Glutamatergic neuron (in vitro differentiated cells): ENCODE results near the gene RCC1. TPM values are rescaled to one million over a fixed set of nuclear protein-coding genes. Genes with fewer than 3 reads are reported as not detected.

ENCODE experiments used
- DNase-seq: peaks from one replicate; pipeline ENCODE4 v3.0.0; 2022
- H3K27ac Mint-ChIP-seq: one replicate; pipeline ENCODE4 v1.8.0; 2020; ENCODE audit warnings: mild to moderate bottlenecking, mixed read lengths, inconsistent platforms; ENCODE audit not compliant: unreplicated experiment
- H3K27me3 Mint-ChIP-seq: one replicate; pipeline ENCODE4 v1.8.0; 2020; ENCODE audit warnings: mild to moderate bottlenecking, moderate library complexity, mixed read lengths, inconsistent platforms; ENCODE audit not compliant: unreplicated experiment
- H3K36me3 Mint-ChIP-seq: one replicate; pipeline ENCODE4 v1.8.0; 2020; ENCODE audit warnings: mild to moderate bottlenecking, mixed read lengths, inconsistent platforms; ENCODE audit not compliant: unreplicated experiment
- H3K4me1 Mint-ChIP-seq: one replicate; pipeline ENCODE4 v1.8.0; 2020; ENCODE audit warnings: mild to moderate bottlenecking, low read depth, mixed read lengths, inconsistent platforms; ENCODE audit not compliant: unreplicated experiment
- H3K4me3 Mint-ChIP-seq: one replicate; pipeline ENCODE4 v1.8.0; 2020; ENCODE audit warnings: mild to moderate bottlenecking, mixed read lengths, inconsistent platforms; ENCODE audit not compliant: unreplicated experiment
- H3K9me3 Mint-ChIP-seq: one replicate; pipeline ENCODE4 v1.8.0; 2020; ENCODE audit warnings: mild to moderate bottlenecking, moderate library complexity, mixed read lengths, inconsistent platforms; ENCODE audit not compliant: unreplicated experiment
- total RNA-seq: library from RNA; stranded (reverse); fragmentation: NEBNext Ultra II Directional; extraction: Animal tissue kit (Norgen Biotek cat#: 25700); gene quantifications from one replicate; pipeline ENCODE4 v1.2.1, GENCODE V29; 2021; ENCODE audit not compliant: unreplicated experiment
- TF ChIP-seq, protein P1 (sequence below): fragments of 200-600 bp; sonication (generic); IDR thresholded peaks from one replicate; pipeline ENCODE4 v1.5.0; 2021; ENCODE audit not compliant: partially characterized antibody, unreplicated experiment

Gene RCC1
- total RNA-seq, 1 donor from 2014 or later = 12.3 TPM

DNA sequence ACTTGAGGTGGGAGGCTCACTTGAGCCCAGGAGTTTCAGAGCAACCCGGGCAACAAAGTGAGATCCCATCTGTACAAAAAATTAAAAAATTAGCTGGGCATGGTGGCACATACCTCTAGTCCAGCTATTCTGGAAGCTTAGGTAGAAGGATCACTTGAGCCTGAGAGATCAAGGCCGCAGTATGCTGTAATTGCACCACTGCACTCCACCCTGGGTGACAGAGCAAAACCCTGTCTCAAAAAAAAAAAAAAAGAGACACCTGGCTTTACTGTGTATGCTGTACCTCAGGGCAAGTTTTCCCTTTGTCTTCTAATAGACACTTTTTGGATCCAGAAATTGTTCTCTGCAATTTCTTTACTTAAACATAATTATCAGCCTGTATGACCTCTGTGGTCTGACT lies 23.1 kb upstream of the RCC1 start:
- H3K9me3 Mint-ChIP-seq = no peaks in the 10 kb centered on the region
- no peaks in the 10 kb centered on the region for H3K4me1 Mint-ChIP-seq
- H3K36me3 Mint-ChIP-seq = no peaks in the 10 kb centered on the region

DNA sequence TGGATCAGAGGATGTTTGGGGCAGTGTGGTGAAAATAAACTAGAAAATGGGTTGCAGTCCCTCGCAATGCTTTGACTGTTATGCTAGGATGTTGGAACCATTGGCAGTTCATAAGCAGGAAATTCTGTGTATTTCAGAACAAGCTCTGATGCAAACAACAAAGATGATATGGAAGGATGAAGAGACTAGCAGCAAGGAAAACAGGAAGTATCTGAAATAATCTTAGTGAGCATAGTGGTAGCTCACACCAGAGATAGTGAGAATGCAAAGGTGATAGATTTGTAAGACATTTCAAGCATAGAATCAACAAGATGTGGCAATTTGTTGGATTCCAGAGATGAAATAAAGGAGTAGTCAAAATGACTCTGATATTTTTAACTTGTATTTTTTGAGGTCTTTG lies 11.1 kb upstream of the RCC1 start:
- Mint-ChIP-seq H3K36me3 (no peaks in the 10 kb centered on the region), H3K27ac (no peak overlapping the region)

More for the DNA sequence above, 23.1 kb upstream of the RCC1 start:
- Mint-ChIP-seq H3K27me3 (no peaks in the 10 kb centered on the region), H3K27ac (no peak overlapping the region), H3K4me3 (no peak overlapping the region)
- DNase-seq = no peak
- TF ChIP-seq, protein P1, sequence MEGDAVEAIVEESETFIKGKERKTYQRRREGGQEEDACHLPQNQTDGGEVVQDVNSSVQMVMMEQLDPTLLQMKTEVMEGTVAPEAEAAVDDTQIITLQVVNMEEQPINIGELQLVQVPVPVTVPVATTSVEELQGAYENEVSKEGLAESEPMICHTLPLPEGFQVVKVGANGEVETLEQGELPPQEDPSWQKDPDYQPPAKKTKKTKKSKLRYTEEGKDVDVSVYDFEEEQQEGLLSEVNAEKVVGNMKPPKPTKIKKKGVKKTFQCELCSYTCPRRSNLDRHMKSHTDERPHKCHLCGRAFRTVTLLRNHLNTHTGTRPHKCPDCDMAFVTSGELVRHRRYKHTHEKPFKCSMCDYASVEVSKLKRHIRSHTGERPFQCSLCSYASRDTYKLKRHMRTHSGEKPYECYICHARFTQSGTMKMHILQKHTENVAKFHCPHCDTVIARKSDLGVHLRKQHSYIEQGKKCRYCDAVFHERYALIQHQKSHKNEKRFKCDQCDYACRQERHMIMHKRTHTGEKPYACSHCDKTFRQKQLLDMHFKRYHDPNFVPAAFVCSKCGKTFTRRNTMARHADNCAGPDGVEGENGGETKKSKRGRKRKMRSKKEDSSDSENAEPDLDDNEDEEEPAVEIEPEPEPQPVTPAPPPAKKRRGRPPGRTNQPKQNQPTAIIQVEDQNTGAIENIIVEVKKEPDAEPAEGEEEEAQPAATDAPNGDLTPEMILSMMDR = no peak

DNA sequence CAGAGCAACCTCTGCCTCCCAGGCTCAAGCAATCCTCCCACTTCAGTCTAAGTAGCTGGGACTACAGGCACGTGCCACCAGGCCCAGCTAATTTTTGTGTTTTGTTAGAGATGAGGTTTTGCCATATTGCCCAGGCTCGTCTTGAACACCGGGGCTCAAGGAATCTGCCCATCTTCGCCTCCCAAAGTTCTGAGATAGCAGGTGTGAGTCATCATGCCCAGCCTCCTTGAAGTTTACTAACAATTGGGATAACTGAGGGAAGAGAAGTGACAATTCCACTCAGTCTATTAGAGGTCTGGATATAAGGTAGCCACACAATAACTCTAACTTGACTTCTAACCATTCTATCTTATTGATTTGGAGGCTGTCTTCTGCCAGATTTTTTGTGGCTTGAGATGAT lies 6.3 kb upstream of the RCC1 start:
- H3K27ac Mint-ChIP-seq = no peak overlapping the region
- no peak overlapping the region for H3K4me3 Mint-ChIP-seq
- H3K9me3 Mint-ChIP-seq = no peaks in the 10 kb centered on the region
- H3K27me3 Mint-ChIP-seq = no peaks in the 10 kb centered on the region
- TF ChIP-seq, protein P1 = no peak
- H3K4me1 Mint-ChIP-seq = no peaks in the 10 kb centered on the region
- no peaks in the 10 kb centered on the region for H3K36me3 Mint-ChIP-seq
- DNase-seq = no peak

More for the DNA sequence above, 11.1 kb upstream of the RCC1 start:
- Mint-ChIP-seq H3K4me1 (no peaks in the 10 kb centered on the region), H3K4me3 (no peak overlapping the region), H3K27me3 (no peaks in the 10 kb centered on the region), H3K9me3 (no peaks in the 10 kb centered on the region)
- TF ChIP-seq, protein P1 = no peak
- no peak for DNase-seq

DNA sequence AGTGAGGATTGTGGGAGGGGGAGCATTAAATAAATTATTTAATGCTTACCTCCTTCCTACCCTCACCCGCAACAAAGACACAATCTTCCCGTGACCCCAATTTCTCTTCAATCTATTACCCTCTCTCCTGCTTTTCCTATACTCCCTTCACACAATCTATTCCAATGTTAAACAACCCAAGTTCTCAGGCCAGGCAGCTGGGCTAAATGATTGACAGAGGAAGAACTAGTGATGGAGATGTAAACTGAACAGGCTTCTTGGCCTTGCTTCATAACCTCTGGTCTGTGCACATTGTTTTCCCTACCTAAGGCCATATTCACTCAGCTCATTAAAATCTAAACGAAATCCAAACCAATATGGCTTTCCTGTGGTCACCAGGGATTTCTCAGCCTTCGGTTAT lies 3.9 kb upstream of the RCC1 start:
- no peak overlapping the region for H3K4me3 Mint-ChIP-seq
- no peaks in the 10 kb centered on the region for H3K4me1 Mint-ChIP-seq
- H3K9me3 Mint-ChIP-seq = peaks cover 1% of the 10 kb centered on the region
- TF ChIP-seq, protein P1 = no peak
- H3K27me3 Mint-ChIP-seq = peaks cover 3% of the 10 kb centered on the region
- H3K27ac Mint-ChIP-seq = no peak overlapping the region
- no peak for DNase-seq
- no peaks in the 10 kb centered on the region for H3K36me3 Mint-ChIP-seq

DNA sequence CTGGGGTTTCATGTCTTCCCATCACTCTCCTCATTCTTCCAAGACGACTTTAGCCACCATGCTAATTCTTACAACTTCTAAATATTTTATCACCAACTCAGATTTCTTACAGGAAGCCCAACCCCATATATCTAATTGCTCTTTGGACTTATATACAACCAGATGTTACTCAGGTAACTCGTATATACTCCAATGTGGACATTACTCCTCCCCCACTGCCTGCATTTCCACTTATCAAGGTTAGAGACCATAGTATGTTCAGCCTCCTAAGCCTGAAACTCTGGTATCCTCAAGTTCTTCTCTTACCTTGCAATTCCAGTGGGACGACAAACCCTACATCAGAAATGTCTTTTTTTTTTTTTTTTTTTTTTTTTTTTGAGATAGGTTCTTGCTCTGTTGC lies 2.7 kb upstream of the RCC1 start:
- TF ChIP-seq, protein P1 = no peak
- Mint-ChIP-seq H3K27ac (no peak overlapping the region), H3K4me3 (no peak overlapping the region), H3K36me3 (no peaks in the 10 kb centered on the region), H3K4me1 (no peaks in the 10 kb centered on the region), H3K9me3 (peaks cover 1% of the 10 kb centered on the region), H3K27me3 (peaks cover 4% of the 10 kb centered on the region)
- DNase-seq = no peak
